ENCODE results near the gene CCDC148.
"Not testable (repeated sequence)": the region's sequence is repeated elsewhere in the genome, so short reads cannot be mapped to it uniquely, and the experiment has no call there.

- not testable (repeated sequence) for TF ChIP-seq YY1 (IDR thresholded peaks at IDR 0.05; ENCODE audit: insufficient read depth, insufficient read length); SUZ12 (IDR thresholded peaks at IDR 0.05; ENCODE audit: extremely low read depth, insufficient read depth, insufficient read length)
Observed at GRCh38 chr2:158473300-158473699, 16.7 kb upstream of the CCDC148 start.
